SK-N-SH (cell line): ENCODE measurements around the gene ACAD10.

Experiments
- EZH2phosphoT487 ChIP-seq: fragments of 200-600 bp; sonication (generic); IDR thresholded peaks from 2 replicates; pipeline ENCODE4 v1.6.1; 2017; ENCODE audit warnings: low read depth, mixed run types, mild to moderate bottlenecking, antibody characterized with exemption, moderate library complexity, borderline replicate concordance
- MXI1 ChIP-seq: IDR thresholded peaks from 2 replicates; pipeline ENCODE4 v1.6.1; 2012; ENCODE audit warnings: mild to moderate bottlenecking, low read depth, low read length, improper control_type of control experiment
- POLR2AphosphoS5 ChIP-seq: IDR thresholded peaks from 2 replicates; pipeline ENCODE4 v1.6.1; 2012; ENCODE audit warnings: low read depth, low read length
- SIN3A ChIP-seq: IDR thresholded peaks from 2 replicates; pipeline ENCODE4 v1.6.1; 2012; ENCODE audit warnings: low read depth, mild to moderate bottlenecking, low read length, moderate library complexity, borderline replicate concordance
- TEAD4 ChIP-seq: IDR thresholded peaks from 2 replicates; pipeline ENCODE4 v1.4.0; 2012; ENCODE audit warnings: mild to moderate bottlenecking, borderline replicate concordance; ENCODE audit not compliant: insufficient read depth
- TF ChIP-seq, protein P1 (sequence below): fragments of 150-350 bp; IDR thresholded peaks from 2 replicates; pipeline ENCODE4 v1.6.1; 2017; ENCODE audit warnings: antibody characterized with exemption, low read length, low read depth, borderline replicate concordance
- TF ChIP-seq, protein P2 (sequence below): IDR thresholded peaks from 2 replicates; pipeline ENCODE4 v1.4.0; 2012; ENCODE audit warnings: low read depth

DNA sequence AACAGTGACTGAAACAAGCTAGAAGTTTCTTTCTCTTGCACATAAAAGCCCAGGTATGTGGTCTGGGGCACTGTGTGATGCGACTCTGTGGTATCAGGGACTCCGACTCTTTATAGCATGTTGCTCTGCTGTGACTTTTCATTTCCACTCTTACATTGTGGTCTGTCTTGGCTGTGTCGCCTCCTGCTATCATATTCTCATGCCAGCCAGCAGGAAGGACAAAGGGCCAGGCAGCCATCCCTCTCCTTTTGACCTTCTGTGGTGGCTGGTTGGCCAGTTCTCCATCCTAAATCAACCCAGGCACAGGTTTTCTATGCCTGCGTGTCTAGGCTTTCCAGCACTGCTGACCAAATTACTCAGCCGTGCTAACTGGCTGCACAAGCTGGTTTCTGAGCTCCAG lies 8.0 kb downstream of the ACAD10 start:
- no peak for TF ChIP-seq SIN3A
- no peak for TF ChIP-seq MXI1
- TF ChIP-seq, protein P1, sequence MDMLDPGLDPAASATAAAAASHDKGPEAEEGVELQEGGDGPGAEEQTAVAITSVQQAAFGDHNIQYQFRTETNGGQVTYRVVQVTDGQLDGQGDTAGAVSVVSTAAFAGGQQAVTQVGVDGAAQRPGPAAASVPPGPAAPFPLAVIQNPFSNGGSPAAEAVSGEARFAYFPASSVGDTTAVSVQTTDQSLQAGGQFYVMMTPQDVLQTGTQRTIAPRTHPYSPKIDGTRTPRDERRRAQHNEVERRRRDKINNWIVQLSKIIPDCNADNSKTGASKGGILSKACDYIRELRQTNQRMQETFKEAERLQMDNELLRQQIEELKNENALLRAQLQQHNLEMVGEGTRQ: no peak
- TF ChIP-seq POLR2AphosphoS5: no peak
- TF ChIP-seq EZH2phosphoT487: no peak
- no peak for TF ChIP-seq TEAD4
- TF ChIP-seq, protein P2, sequence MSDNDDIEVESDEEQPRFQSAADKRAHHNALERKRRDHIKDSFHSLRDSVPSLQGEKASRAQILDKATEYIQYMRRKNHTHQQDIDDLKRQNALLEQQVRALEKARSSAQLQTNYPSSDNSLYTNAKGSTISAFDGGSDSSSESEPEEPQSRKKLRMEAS: no peak
